PC-9 (cell line): ENCODE measurements around the gene PARK7.

Experiments used
- EZH2 ChIP-seq: fragments of 200-600 bp; sonication (generic); IDR thresholded peaks from 2 replicates; pipeline ENCODE4 v1.8.0; 2017; ENCODE audit warnings: antibody characterized with exemption, low read depth
- TF ChIP-seq, protein P1 (sequence below): fragments of 200-600 bp; sonication (generic); conservative IDR thresholded peaks from 2 replicates; pipeline ENCODE4 v1.6.1; 2017; ENCODE audit warnings: mixed run types, antibody characterized with exemption, mild to moderate bottlenecking, moderate library complexity

DNA sequence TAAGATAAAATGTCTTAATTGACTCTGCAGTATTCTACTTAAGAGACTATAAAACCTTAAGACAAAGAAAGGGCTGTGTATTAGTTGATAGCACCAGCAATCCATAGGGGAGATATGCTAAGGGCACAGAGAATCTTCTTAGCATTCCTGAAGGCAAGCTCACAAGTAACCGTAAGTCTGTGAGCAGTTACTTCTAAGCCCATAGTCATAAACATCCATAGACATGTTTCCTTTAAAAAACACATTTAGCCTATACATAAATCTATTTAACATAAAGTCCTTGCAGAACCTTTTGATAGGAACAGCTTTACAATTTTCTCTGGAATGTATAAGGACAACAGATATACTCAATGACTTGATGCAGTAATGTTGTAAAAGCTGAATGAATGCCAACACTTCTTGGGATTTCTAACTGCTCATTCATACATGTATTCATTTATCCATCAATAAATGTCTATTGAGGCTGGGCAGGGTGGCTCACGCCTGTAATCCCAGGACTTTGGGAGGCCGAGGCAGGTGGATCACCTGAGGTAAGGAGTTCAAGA lies 70.9 kb downstream of the PARK7 start:
- TF ChIP-seq, protein P1, sequence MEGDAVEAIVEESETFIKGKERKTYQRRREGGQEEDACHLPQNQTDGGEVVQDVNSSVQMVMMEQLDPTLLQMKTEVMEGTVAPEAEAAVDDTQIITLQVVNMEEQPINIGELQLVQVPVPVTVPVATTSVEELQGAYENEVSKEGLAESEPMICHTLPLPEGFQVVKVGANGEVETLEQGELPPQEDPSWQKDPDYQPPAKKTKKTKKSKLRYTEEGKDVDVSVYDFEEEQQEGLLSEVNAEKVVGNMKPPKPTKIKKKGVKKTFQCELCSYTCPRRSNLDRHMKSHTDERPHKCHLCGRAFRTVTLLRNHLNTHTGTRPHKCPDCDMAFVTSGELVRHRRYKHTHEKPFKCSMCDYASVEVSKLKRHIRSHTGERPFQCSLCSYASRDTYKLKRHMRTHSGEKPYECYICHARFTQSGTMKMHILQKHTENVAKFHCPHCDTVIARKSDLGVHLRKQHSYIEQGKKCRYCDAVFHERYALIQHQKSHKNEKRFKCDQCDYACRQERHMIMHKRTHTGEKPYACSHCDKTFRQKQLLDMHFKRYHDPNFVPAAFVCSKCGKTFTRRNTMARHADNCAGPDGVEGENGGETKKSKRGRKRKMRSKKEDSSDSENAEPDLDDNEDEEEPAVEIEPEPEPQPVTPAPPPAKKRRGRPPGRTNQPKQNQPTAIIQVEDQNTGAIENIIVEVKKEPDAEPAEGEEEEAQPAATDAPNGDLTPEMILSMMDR, result no peak
- no peak for TF ChIP-seq EZH2
